Measurements from ENCODE around the gene SLIT3.
A peak's percentile ranks its signal among the peaks of the same experiment; 100 is the strongest.

SLIT3 gene

GRCh38 chr5:168944004-168944403 is 356.9 kb downstream of the SLIT3 start:
- no peak for DNase-seq

- no peak for DNase-seq
Measured at GRCh38 chr5:168943091-168943884, 357.7 kb downstream of the SLIT3 start.

DNA sequence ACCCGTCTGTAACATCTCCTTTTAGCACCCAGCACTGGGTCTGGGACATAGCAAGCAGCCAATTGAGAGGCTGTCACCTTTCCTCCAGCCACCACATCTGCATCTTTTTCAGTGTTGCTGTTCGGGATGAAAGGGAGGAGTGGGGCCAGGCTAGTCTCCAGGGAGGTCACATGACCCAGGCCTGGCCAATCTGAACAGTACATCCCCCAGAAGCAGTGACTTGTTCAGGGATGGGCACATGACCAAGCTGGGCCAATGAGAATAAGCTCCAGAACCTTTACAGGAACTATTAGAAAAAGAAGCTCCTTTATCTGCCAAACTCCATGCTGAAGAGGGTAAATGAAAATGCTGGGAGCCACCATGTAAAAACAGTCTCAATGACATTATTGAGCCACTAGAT is 359.0 kb downstream of the SLIT3 start:
- DNase-seq = no peak

GRCh38 chr5:168940712-168941111 is 360.2 kb downstream of the SLIT3 start:
- no peak for DNase-seq

DNA sequence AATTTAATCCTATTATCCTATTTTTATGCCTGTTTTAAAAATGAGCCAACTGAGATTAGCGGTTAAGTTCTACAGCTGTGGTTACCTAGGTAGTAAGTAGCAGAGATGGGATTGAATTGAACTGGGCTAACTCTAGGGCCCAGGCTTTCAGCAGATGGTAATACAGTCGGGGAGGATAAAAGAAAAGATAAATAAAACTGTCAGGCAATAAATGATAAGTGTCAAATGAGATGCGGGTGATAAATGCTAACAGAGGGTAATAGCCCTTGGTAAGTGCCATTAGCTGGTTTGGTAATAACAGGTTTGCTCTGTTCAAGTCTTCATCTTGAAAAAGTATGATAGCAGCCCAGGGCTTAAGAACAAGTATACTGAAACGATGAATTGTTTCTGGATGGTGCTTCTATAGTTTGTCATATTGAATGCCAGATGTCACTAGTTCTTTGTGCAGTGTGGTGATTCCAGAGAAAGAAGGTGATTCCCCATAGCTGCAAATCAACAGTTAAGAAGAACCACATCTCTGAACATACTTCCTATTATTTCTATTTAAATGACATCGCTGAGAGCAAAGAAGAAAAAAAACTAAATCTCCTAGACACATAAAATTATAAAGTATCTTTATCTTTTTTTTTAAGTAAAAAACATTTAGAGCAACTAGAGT is 360.9 kb downstream of the SLIT3 start:
- no peak for DNase-seq

- DNase-seq = no peak
Measured at GRCh38 chr5:168939156-168939800, 361.7 kb downstream of the SLIT3 start.

DNA sequence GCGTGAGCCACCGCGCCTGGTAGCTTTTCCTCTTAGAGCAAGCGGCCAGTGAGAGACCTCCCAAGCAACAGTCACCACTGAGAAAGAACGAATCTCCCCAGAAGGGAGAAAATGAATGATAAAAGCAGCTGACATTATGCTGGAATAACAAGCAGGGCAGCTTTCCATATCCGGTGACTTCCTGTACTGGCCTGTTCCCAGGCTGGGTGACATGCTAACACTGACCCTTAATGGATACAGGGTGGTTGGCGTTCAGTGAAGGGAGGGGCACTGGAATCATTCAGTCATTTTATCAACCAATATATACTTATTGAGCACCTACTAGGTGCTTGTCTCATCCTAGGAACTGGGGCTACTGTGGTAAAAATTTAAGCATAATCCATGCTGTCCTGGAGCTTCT is 364.4 kb downstream of the SLIT3 start:
- no peak for DNase-seq

DNA sequence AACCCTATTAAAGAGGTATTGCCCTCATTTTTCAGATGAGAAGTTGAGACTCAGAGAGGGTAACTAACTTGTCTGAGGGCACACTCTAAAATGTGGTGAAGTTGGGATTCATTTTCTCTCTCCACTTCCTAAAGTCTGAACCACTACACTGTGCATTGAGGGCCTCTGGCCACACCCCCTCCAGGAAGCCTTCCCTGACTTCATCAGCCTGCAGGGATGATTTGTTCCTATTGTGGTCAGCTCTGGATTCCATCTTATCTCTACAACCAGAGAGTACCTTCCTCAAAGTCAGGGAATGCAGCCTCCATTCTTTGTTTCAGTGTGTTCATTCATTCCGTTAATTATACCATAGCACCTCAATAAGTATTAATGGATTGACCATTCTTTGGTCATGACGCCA is 365.8 kb downstream of the SLIT3 start:
- no peak for DNase-seq

DNA sequence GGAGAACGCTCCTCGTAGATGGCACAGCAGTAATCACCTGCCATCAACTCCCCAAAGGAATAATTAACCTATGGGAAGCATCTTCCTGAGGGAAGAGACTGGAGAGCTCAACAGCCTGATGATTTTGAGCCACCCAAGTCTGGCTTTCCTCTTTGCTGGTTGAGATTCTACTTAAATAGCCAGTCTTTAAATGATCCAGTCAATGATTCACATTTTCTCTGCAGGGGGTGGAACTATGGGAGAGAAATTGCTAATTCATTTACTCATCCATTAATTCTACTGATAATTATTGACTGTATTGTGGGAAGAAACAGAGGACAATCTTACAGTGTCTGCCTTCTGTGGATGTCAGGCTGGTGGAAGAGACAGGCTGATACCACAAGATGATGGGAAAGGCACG is 366.8 kb downstream of the SLIT3 start:
- no peak for DNase-seq

- DNase-seq = no peak
Measured at GRCh38 chr5:168932400-168933189, 368.3 kb downstream of the SLIT3 start.

- peak; percentile 15 for DNase-seq
Measured at GRCh38 chr5:168931638-168932345, 369.1 kb downstream of the SLIT3 start.

DNA sequence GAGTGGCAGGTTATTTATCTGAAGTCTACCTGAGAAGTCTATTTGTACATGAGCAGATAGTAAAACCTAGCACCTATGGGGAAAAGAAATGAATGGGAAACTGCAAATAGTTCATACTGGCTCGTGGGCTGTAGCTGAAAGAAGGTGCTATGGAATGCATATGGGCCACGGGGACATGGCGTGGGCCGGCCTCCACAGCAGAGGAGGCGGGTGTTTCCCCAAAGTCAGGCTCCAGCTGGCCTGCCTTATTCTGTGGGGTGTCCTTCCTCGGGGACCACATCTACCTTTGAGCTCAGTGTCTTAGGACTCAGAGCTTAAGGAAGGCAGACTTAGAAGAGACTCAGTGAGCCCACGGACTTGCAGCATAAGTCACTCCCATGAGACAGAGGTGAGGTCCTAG is 371.3 kb downstream of the SLIT3 start:
- DNase-seq = no peak

GRCh38 chr5:168925160-168925559 is 375.8 kb downstream of the SLIT3 start:
- DNase-seq = no peak

DNA sequence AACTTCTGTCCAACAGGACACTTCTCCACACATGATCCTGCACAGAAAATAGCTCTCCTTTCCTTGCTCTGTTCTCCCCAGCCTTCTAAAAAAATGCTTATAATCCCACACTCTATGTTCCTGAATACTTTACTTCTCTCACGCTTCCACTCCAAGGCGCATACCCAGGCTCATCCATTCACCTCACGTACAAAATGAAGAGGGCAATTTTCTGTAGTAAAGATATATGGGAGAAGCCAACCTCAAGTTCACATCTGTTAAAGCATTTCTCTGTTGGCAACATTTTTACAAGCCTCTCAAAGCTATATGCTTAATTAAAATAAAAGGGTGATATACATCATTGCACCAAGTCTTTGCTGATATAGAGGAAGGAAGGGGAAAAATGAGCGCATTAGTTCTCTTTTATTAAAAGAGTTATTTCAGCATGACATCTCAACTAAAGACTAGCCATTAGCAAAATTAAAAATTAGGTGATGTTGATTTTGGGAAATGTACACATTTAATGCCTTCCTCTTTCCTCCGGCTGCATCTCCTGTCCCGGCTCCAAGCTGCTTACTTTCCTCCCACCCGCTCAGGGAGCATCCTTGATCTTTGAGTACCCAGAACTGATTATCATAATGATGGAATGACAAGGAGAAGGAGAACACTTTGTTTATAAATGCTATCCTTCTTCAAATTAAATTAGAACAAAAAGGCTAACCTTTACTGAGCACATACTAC is 379.6 kb downstream of the SLIT3 start:
- DNase-seq = no peak

DNA sequence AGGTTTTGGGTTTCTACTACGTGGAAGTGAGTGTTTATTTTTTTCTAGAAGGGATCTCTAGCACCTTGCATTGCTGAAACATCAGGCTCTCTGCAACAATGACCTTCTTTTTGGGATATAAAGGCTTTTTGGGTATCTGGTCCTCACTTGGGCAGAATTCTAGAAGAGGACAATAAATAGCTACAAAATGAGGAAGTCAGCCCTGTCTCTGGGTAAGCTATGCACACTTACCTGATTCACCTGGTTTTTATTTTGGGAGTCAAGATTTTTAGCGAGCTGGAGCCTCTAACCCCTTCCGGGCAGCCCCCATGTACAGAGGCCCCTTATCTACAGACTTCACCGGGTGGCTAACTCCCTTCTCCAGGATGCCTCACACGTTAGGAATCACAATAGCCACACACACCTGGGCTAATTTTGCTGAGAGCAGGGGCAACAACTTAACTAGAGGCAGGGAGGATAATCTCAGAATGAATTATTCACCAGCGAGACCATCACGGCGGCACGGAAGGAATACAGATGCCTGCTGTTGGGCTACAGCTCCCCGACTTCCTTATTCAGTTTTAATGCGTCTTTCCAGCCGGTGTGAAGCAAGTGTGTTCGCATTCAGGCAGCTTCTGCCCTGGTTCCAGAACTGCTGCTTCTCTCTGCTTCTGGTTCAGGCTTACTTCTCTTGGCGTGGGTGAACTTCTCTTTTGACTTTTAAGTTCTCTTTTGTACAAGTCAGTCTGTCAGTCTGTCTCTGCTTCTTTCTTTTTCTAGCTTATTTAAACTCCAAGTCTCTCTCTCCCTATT is 380.7 kb downstream of the SLIT3 start:
- DNase-seq = no peak

- no peak for DNase-seq
Measured at GRCh38 chr5:168917947-168918600, 382.9 kb downstream of the SLIT3 start.

- DNase-seq = no peak
Measured at GRCh38 chr5:168916852-168917251, 384.1 kb downstream of the SLIT3 start.

DNA sequence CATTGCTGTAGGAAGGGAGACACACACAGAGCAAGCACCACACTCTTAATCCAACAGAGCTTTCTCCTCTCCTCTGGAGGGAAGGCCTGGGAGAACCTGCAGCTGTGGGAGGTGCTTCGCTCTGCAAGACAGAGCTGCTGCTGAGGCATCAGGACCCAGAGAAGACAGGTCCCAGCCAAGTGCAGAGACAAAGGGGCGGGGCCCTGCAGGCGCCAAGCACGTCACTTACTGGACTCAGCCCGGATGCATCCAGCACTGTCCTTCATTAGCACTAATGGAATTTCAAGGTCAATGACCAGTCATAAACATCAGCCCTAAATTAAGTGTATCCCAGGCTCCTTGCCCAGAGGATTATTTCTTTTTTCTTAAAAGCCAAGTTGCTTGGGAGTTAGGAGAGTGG is 384.7 kb downstream of the SLIT3 start:
- no peak for DNase-seq

DNA sequence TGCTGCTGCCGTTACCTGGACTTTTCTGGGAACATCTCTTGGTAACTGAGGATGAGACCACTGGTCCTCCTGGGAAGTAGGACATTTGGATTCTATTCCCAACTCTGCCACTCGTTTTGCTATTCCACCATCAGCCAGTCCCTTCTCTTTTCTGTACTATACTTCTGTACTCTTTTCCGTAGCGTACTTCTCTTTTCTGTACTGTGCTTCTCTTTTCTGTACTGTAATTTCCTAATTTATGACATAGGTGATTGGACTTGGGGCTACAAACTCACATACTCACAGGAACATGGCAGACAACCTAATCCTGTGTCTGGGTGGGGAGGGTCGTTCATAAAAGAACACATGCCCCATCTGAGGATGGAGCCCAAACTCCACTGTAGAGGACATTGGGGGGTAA is 386.4 kb downstream of the SLIT3 start:
- DNase-seq = no peak

DNA sequence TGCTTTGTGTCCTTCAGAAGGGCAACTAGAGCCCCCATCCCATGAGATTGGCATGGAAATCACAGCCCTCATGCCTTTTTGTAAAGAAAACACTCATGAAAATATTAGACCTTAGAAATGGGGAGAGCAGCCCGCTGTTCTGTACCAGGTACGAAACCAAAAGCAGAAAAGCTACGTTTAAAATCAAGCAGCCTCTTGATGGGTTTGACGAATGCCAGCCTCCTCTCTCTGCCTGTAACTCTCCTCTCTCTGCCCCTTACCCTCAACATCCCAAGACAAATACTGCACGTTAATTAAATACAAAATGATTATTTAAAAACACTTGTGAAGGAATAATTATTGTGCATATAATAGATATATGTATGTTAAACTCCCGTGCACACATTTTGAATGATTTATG is 390.1 kb downstream of the SLIT3 start:
- DNase-seq = no peak

- no peak for DNase-seq
Measured at GRCh38 chr5:168908207-168908606, 392.7 kb downstream of the SLIT3 start.

All from T1000 (cell line).